Astrocyte of the cerebellum (primary cell): ENCODE measurements around the gene BCAS1.

ENCODE experiments used
- DNase-seq: peaks from one replicate; pipeline ENCODE4 v3.0.0-alpha.2; 2011; ENCODE audit warnings: low read depth
- H3K4me3 ChIP-seq: 2 replicates; pipeline ENCODE4 v1.5.1; 2011; ENCODE audit warnings: mild to moderate bottlenecking, low read depth, low read length, moderate library complexity
- CTCF ChIP-seq: IDR thresholded peaks from 2 replicates; pipeline ENCODE4 v1.5.1; 2012; ENCODE audit warnings: low read length, low read depth, moderate library complexity, mild to moderate bottlenecking; ENCODE audit errors: missing control alignments
- in situ Hi-C: cut with HindIII; loops from 2 replicates; pipeline ENCODE4 v1.10.0; 2017; ENCODE audit warnings: low sequenced_read_pairs

The BCAS1 gene

GRCh38 chr20:53993310-53993709 lies 77.1 kb downstream of the BCAS1 start:
- no peak for TF ChIP-seq CTCF
- in situ Hi-C loops, result loop anchor here (5.0 kb wide), 1 partner anchor 36 kb away; no protein-coding TSS in a partner anchor
- no peak overlapping the region for H3K4me3 ChIP-seq
- DNase-seq, result no peak

GRCh38 chr20:53990768-53991450 lies 79.5 kb downstream of the BCAS1 start:
- TF ChIP-seq CTCF, result no peak
- no peak for DNase-seq
- no peak overlapping the region for H3K4me3 ChIP-seq
- in situ Hi-C loops, result loop anchor here (5.0 kb wide), 1 partner anchor 34 kb away; no protein-coding TSS in a partner anchor

DNA sequence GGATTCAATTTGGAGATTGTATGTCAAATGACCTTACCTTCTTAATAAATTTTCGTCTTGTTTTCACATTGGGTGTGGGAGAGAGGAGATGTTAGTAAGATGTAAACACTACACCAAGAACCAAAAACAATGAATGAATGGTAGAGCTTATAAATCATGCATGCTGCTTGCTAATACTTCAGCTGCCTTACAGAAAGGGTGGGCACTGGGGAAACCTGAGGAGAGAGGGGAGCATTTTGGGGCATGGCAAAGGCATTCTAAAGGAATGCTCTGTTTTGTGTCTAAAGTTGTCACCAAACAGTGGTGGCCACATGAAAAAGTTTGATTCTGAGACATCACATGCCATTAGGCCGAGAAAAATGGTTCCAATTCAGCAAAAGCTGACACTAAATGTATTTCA lies 80.4 kb downstream of the BCAS1 start:
- no peak for DNase-seq
- TF ChIP-seq CTCF, result no peak
- in situ Hi-C loops, result loop anchor here (5.0 kb wide), 1 partner anchor 33 kb away; no protein-coding TSS in a partner anchor
- no peak overlapping the region for H3K4me3 ChIP-seq

DNA sequence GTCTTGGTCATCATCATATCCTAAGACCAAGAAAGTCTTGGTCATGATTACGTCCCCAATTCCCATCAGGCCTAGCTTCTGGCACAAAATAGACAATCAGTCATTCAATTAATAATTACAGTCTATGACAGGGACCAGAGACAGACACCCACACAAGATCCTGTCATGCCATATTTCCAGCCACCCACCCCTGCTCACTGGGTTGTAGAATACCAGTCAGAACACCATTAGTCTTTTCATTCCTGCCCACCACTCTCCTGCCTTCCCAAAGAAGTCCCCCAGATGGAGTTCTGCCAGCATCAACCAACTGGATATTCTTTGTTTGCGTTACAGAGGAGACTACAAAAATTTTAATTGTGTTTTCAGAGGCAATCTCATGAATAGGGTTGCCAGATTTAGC lies 81.0 kb downstream of the BCAS1 start:
- TF ChIP-seq CTCF, result no peak
- no peak overlapping the region for H3K4me3 ChIP-seq
- in situ Hi-C loops, result no loop called here
- DNase-seq, result no peak

DNA sequence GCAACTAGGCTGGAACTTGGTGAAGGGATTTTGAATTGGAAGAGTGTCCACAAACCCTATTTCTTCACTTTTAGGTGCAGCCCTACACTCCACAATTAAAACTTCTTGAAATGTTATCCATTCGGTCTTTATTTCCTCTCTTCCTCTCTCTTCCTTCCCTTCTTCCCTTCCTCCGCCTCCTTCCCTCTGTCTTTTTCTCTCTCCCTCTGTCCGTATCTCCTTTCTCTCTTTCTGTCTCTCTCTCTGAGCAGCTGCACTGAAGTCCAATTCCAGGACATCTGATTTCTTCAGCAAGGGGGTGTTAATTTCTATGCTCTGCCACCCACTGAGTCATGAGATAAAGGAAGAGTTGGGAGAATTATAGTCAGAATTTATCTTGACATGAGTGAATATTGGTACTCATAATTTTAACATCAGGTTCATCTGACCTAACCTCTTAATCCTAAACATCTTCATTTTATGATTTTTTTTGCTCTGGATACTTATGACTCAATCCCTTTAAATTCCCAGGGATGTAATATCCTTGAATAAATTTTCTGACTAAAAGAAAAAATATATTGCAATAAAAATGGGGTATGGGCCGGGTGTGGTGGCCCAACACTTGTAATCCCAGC lies 84.2 kb downstream of the BCAS1 start:
- H3K4me3 ChIP-seq, result no peak overlapping the region
- TF ChIP-seq CTCF, result no peak
- no peak for DNase-seq
- in situ Hi-C loops, result no loop called here

GRCh38 chr20:53985150-53985518 lies 85.3 kb downstream of the BCAS1 start:
- no peak for TF ChIP-seq CTCF
- in situ Hi-C loops, result no loop called here
- H3K4me3 ChIP-seq, result no peak overlapping the region
- DNase-seq, result no peak
